Right atrium auricular region (tissue), 2 donors: Measurements from ENCODE around the gene PCBP3. TPM values are rescaled to one million over a fixed set of nuclear protein-coding genes. Genes with fewer than 3 reads are reported as not detected.

ENCODE experiments used
- DNase-seq: peaks from one replicate; pipeline ENCODE4 v3.0.0-alpha.2; 2019; ENCODE audit warnings: low spot score
- H3K27ac ChIP-seq, 2 donors: fragments of 200-600 bp; sonication (generic); 1 replicate in 1 of 2; 2 replicates in 1 of 2; pipeline ENCODE4 v1.5.1; 2016 to 2019
- H3K27me3 ChIP-seq, 2 donors: fragments of 200-600 bp; sonication (generic); one replicate each; pipeline versions ENCODE4 v1.5.1 to v1.6.0; 2017 to 2019
- H3K36me3 ChIP-seq: fragments of 200-600 bp; sonication (generic); one replicate; pipeline ENCODE4 v1.5.1; 2016
- H3K4me1 ChIP-seq, 2 donors: fragments of 200-600 bp; sonication (generic); one replicate each; pipeline versions ENCODE4 v1.5.1 to v1.6.0; 2017 to 2019
- H3K4me3 ChIP-seq, 2 donors: fragments of 200-600 bp; sonication (generic); 1 replicate in 1 of 2; 2 replicates in 1 of 2; pipeline ENCODE4 v1.5.1; 2017 to 2019; ENCODE audit warnings: mild to moderate bottlenecking in 1 of 2, moderate library complexity in 1 of 2
- H3K9me3 ChIP-seq, 2 donors: fragments of 200-600 bp; sonication (generic); one replicate each; pipeline ENCODE4 v1.5.1; 2019
- CTCF ChIP-seq, 2 donors: fragments of 200-600 bp; sonication (generic); IDR thresholded peaks; one replicate each; pipeline ENCODE4 v1.5.1; 2019; ENCODE audit warnings: antibody characterized with exemption in 2 of 2
- total RNA-seq, 2 donors: library from RNA; depleted of rRNA; stranded (reverse); fragments of >200 nt; gene quantifications; one replicate each; pipeline ENCODE4 v1.1.0, GENCODE V29; 2016

Gene PCBP3
- total RNA-seq, 2 donors from 2014 or later = 2.3 to 5.2 TPM

GRCh38 chr21:45852886-45853400, 209.4 kb downstream of the PCBP3 start:
- H3K4me3 ChIP-seq = no peak overlapping the region
- no peak for TF ChIP-seq CTCF (IDR thresholded peaks at IDR 0.05)
- H3K27me3 ChIP-seq = no peaks in the 10 kb centered on the region
- no peaks in the 10 kb centered on the region for H3K4me1 ChIP-seq
- DNase-seq = no peak
- no peak overlapping the region for H3K27ac ChIP-seq
- no peaks in the 10 kb centered on the region for H3K36me3 ChIP-seq
- H3K9me3 ChIP-seq = no peaks in the 10 kb centered on the region

- TF ChIP-seq CTCF (IDR thresholded peaks at IDR 0.05) = no peak
Observed at GRCh38 chr21:45853703-45854342, 210.3 kb downstream of the PCBP3 start.

GRCh38 chr21:45854690-45855247, 211.2 kb downstream of the PCBP3 start:
- H3K4me1 ChIP-seq = no peaks in the 10 kb centered on the region
- no peak for DNase-seq
- no peaks in the 10 kb centered on the region for H3K9me3 ChIP-seq
- H3K27ac ChIP-seq = no peak overlapping the region
- no peaks in the 10 kb centered on the region for H3K36me3 ChIP-seq
- H3K4me3 ChIP-seq = no peak overlapping the region
- TF ChIP-seq CTCF (IDR thresholded peaks at IDR 0.05) = no peak
- no peaks in the 10 kb centered on the region for H3K27me3 ChIP-seq

More at GRCh38 chr21:45853703-45854342, 210.3 kb downstream of the PCBP3 start:
- Histone ChIP-seq H3K4me1 (no peaks in the 10 kb centered on the region), H3K4me3 (no peak overlapping the region), H3K36me3 (no peaks in the 10 kb centered on the region), H3K27me3 (no peaks in the 10 kb centered on the region), H3K27ac (no peak overlapping the region), H3K9me3 (no peaks in the 10 kb centered on the region)
- no peak for DNase-seq

- DNase-seq = no peak
- H3K27ac ChIP-seq = no peak overlapping the region
- H3K4me1 ChIP-seq = no peaks in the 10 kb centered on the region
- H3K27me3 ChIP-seq = no peaks in the 10 kb centered on the region
- no peak for TF ChIP-seq CTCF (IDR thresholded peaks at IDR 0.05)
- H3K9me3 ChIP-seq = no peaks in the 10 kb centered on the region
- no peaks in the 10 kb centered on the region for H3K36me3 ChIP-seq
- H3K4me3 ChIP-seq = no peak overlapping the region
Observed at GRCh38 chr21:45855248-45855811, 211.8 kb downstream of the PCBP3 start.

GRCh38 chr21:45856442-45856841, 212.9 kb downstream of the PCBP3 start:
- DNase-seq = no peak
- no peak overlapping the region for H3K27ac ChIP-seq
- no peaks in the 10 kb centered on the region for H3K27me3 ChIP-seq
- no peak overlapping the region for H3K4me3 ChIP-seq
- H3K9me3 ChIP-seq = no peaks in the 10 kb centered on the region
- H3K36me3 ChIP-seq = no peaks in the 10 kb centered on the region
- H3K4me1 ChIP-seq = no peaks in the 10 kb centered on the region
- TF ChIP-seq CTCF (IDR thresholded peaks at IDR 0.05) = no peak
